Astrocyte (in vitro differentiated cells and primary cell): Measurements from ENCODE around the gene IL3RA. TPM values are rescaled to one million over a fixed set of nuclear protein-coding genes. Genes with fewer than 3 reads are reported as not detected.
"Not testable (repeated sequence)": the region's sequence is repeated elsewhere in the genome, so short reads cannot be mapped to it uniquely, and the experiment has no call there.

ENCODE experiments used
- DNase-seq: peaks from one replicate; pipeline ENCODE4 v3.0.0-alpha.2; 2010; ENCODE audit warnings: low read depth
- FAIRE-seq: peaks from 2 replicates; lab custom pipeline; 2011; peaks lifted over from hg19 to GRCh38; lab: Jason Lieb, UNC
- H2AFZ ChIP-seq: 2 replicates; pipeline ENCODE4 v1.6.0; 2012; ENCODE audit warnings: low read depth, low read length, inconsistent platforms
- H3K27ac ChIP-seq: 2 replicates; pipeline ENCODE4 v1.5.1; 2011; ENCODE audit warnings: low read depth, low read length, inconsistent platforms
- H3K27me3 ChIP-seq: 2 replicates; pipeline ENCODE4 v1.6.0; 2011; ENCODE audit warnings: low read length, inconsistent platforms; ENCODE audit not compliant: insufficient read depth
- H3K36me3 ChIP-seq: 2 replicates; pipeline ENCODE4 v1.5.1; 2011; ENCODE audit warnings: low read length, inconsistent platforms; ENCODE audit not compliant: insufficient read depth
- H3K4me1 ChIP-seq: 2 replicates; pipeline ENCODE4 v1.5.1; 2011; ENCODE audit warnings: low read length, inconsistent platforms; ENCODE audit not compliant: insufficient read depth
- H3K4me2 ChIP-seq: 2 replicates; pipeline ENCODE4 v1.6.0; 2012; ENCODE audit warnings: low read length, inconsistent platforms
- H3K4me3 ChIP-seq: 2 replicates; pipeline ENCODE4 v1.5.1; 2011; ENCODE audit warnings: low read depth, mild to moderate bottlenecking, low read length, inconsistent platforms; ENCODE audit not compliant: insufficient read depth
- H3K79me2 ChIP-seq: 2 replicates; pipeline ENCODE4 v1.6.0; 2012; ENCODE audit warnings: mild to moderate bottlenecking, low read length, inconsistent platforms; ENCODE audit not compliant: insufficient read depth
- H3K9ac ChIP-seq: 2 replicates; pipeline ENCODE4 v1.6.0; 2012; ENCODE audit warnings: mild to moderate bottlenecking, low read length, inconsistent platforms
- H3K9me3 ChIP-seq: 2 replicates; pipeline ENCODE4 v1.5.1; 2012; ENCODE audit warnings: low read depth, mild to moderate bottlenecking, low read length, inconsistent platforms; ENCODE audit not compliant: insufficient read depth
- H4K20me1 ChIP-seq: 2 replicates; pipeline ENCODE4 v1.6.0; 2012; ENCODE audit warnings: low read length, inconsistent platforms; ENCODE audit not compliant: insufficient read depth
- H3K27ac Mint-ChIP-seq: one replicate; pipeline ENCODE4 v1.8.0; 2021; ENCODE audit warnings: mild to moderate bottlenecking, mixed read lengths; ENCODE audit not compliant: unreplicated experiment
- H3K27me3 Mint-ChIP-seq: one replicate; pipeline ENCODE4 v1.8.0; 2021; ENCODE audit warnings: low read depth, mixed read lengths; ENCODE audit not compliant: unreplicated experiment
- H3K36me3 Mint-ChIP-seq: one replicate; pipeline ENCODE4 v1.8.0; 2021; ENCODE audit warnings: low read depth, mixed read lengths; ENCODE audit not compliant: unreplicated experiment
- H3K4me1 Mint-ChIP-seq: one replicate; pipeline ENCODE4 v1.8.0; 2021; ENCODE audit warnings: low read depth, mixed read lengths; ENCODE audit not compliant: unreplicated experiment
- H3K4me3 Mint-ChIP-seq: one replicate; pipeline ENCODE4 v1.8.0; 2021; ENCODE audit warnings: mild to moderate bottlenecking, moderate library complexity, mixed read lengths; ENCODE audit not compliant: unreplicated experiment
- H3K9me3 Mint-ChIP-seq: one replicate; pipeline ENCODE4 v1.8.0; 2021; ENCODE audit warnings: mild to moderate bottlenecking, mixed read lengths; ENCODE audit not compliant: unreplicated experiment
- CTCF ChIP-seq: IDR thresholded peaks from 2 replicates; pipeline ENCODE4 v1.5.1; 2011; ENCODE audit warnings: low read depth, mild to moderate bottlenecking, inconsistent platforms, low read length, moderate library complexity; ENCODE audit not compliant: insufficient read depth
- EZH2 ChIP-seq: IDR thresholded peaks from 2 replicates; pipeline ENCODE4 v1.6.1; 2012; ENCODE audit warnings: mild to moderate bottlenecking, low read length, inconsistent platforms; ENCODE audit not compliant: insufficient read depth
- total RNA-seq: library from RNA; stranded (reverse); gene quantifications from 2 replicates; pipeline ENCODE4 v1.2.1, GENCODE V29; 2021

Gene IL3RA
- total RNA-seq, 1 donor from 2014 or later, result not detected

GRCh38 chrX:1325515-1326116, 11.0 kb upstream of the IL3RA start:
- Histone ChIP-seq H3K4me2 (no peak overlapping the region), H3K27me3 (no peaks in the 10 kb centered on the region), H3K27ac (no peak overlapping the region), H3K36me3 (no peaks in the 10 kb centered on the region), H3K4me1 (no peaks in the 10 kb centered on the region), H3K4me3 (no peak overlapping the region), H2AFZ (no peak overlapping the region), H4K20me1 (no peaks in the 10 kb centered on the region), H3K79me2 (no peaks in the 10 kb centered on the region), H3K9ac (no peak overlapping the region), H3K9me3 (no peaks in the 10 kb centered on the region)
- Mint-ChIP-seq H3K36me3 (no peaks in the 10 kb centered on the region), H3K9me3 (peaks cover 6% of the 10 kb centered on the region), H3K27ac (no peak overlapping the region), H3K4me3 (no peak overlapping the region), H3K4me1 (no peaks in the 10 kb centered on the region), H3K27me3 (no peaks in the 10 kb centered on the region)
- DNase-seq (no peak), FAIRE-seq (no peak)
- no peak for TF ChIP-seq CTCF
- no peak for TF ChIP-seq EZH2

GRCh38 chrX:1327651-1328304, 8.8 kb upstream of the IL3RA start:
- H3K79me2 ChIP-seq, result no peaks in the 10 kb centered on the region
- no peak overlapping the region for H3K27ac Mint-ChIP-seq
- TF ChIP-seq EZH2 (no peak), CTCF (no peak)
- no peak overlapping the region for H3K4me2 ChIP-seq
- DNase-seq, result no peak
- no peaks in the 10 kb centered on the region for H3K4me1 Mint-ChIP-seq
- no peak overlapping the region for H3K9ac ChIP-seq
- no peaks in the 10 kb centered on the region for H3K9me3 ChIP-seq
- H3K4me3 ChIP-seq, result no peak overlapping the region
- H3K27ac ChIP-seq, result no peak overlapping the region
- no peak overlapping the region for H3K4me3 Mint-ChIP-seq
- no peaks in the 10 kb centered on the region for H3K36me3 ChIP-seq
- H3K27me3 Mint-ChIP-seq, result no peaks in the 10 kb centered on the region
- peaks cover 6% of the 10 kb centered on the region for H3K9me3 Mint-ChIP-seq
- H3K36me3 Mint-ChIP-seq, result no peaks in the 10 kb centered on the region
- no peaks in the 10 kb centered on the region for H3K4me1 ChIP-seq
- FAIRE-seq, result no peak
- no peak overlapping the region for H2AFZ ChIP-seq
- H3K27me3 ChIP-seq, result no peaks in the 10 kb centered on the region
- no peaks in the 10 kb centered on the region for H4K20me1 ChIP-seq

GRCh38 chrX:1330605-1331004, 6.0 kb upstream of the IL3RA start:
- H3K4me2 ChIP-seq, result no peak overlapping the region
- H3K9me3 Mint-ChIP-seq, result peaks cover 8% of the 10 kb centered on the region
- H3K27ac ChIP-seq, result no peak overlapping the region
- no peak for FAIRE-seq
- H3K4me1 Mint-ChIP-seq, result no peaks in the 10 kb centered on the region
- H3K36me3 ChIP-seq, result no peaks in the 10 kb centered on the region
- H3K79me2 ChIP-seq, result no peaks in the 10 kb centered on the region
- no peak for DNase-seq
- no peaks in the 10 kb centered on the region for H3K9me3 ChIP-seq
- H3K9ac ChIP-seq, result no peak overlapping the region
- no peak overlapping the region for H3K27ac Mint-ChIP-seq
- H3K4me1 ChIP-seq, result no peaks in the 10 kb centered on the region
- H2AFZ ChIP-seq, result no peak overlapping the region
- no peaks in the 10 kb centered on the region for H3K36me3 Mint-ChIP-seq
- no peaks in the 10 kb centered on the region for H3K27me3 Mint-ChIP-seq
- H3K4me3 ChIP-seq, result no peak overlapping the region
- H4K20me1 ChIP-seq, result no peaks in the 10 kb centered on the region
- no peak overlapping the region for H3K4me3 Mint-ChIP-seq
- H3K27me3 ChIP-seq, result no peaks in the 10 kb centered on the region
- TF ChIP-seq CTCF (no peak), EZH2 (no peak)

GRCh38 chrX:1332433-1332832, 4.2 kb upstream of the IL3RA start:
- H3K27ac ChIP-seq, H3K9me3 Mint-ChIP-seq, H3K36me3 ChIP-seq, FAIRE-seq, H3K9me3 ChIP-seq, H3K79me2 ChIP-seq, H3K27ac Mint-ChIP-seq, H3K4me3 Mint-ChIP-seq, H3K4me1 ChIP-seq, DNase-seq, H3K4me3 ChIP-seq, H4K20me1 ChIP-seq, H3K9ac ChIP-seq, H3K4me1 Mint-ChIP-seq, H3K27me3 Mint-ChIP-seq, H3K36me3 Mint-ChIP-seq, H3K4me2 ChIP-seq, H2AFZ ChIP-seq, H3K27me3 ChIP-seq: not testable (repeated sequence)
